Measurements from ENCODE around the gene RIPPLY1. TPM values are rescaled to one million over a fixed set of nuclear protein-coding genes. Genes with fewer than 3 reads are reported as not detected.

RIPPLY1 gene
- total and polyA plus RNA-seq, 8 donors = 0.28 to 0.40 (median 0.36) TPM; not detected in 2

- TF ChIP-seq CTCF (IDR thresholded peaks at IDR 0.05) = no peak
- ATAC-seq = no peak
- H3K27me3 ChIP-seq = peaks cover 0 to 14% of the 10 kb centered on the region in 2 donors
- no peak overlapping the region for H3K27ac ChIP-seq
- H3K4me1 ChIP-seq = no peaks in the 10 kb centered on the region
- DNase-seq = no peak
- H3K36me3 ChIP-seq = no peaks in the 10 kb centered on the region
- no peaks in the 10 kb centered on the region for H3K9me3 ChIP-seq
- intact Hi-C loops (cut with DNase I) = no loop called here
- no peak overlapping the region for H3K4me3 ChIP-seq
Measured at GRCh38 chrX:106949366-106949765, 46.2 kb upstream of the RIPPLY1 start.

- Histone ChIP-seq H3K4me3 (no peak overlapping the region), H3K4me1 (no peaks in the 10 kb centered on the region), H3K27ac (no peak overlapping the region), H3K27me3 (peaks cover 0 to 14% of the 10 kb centered on the region in 2 donors), H3K9me3 (no peaks in the 10 kb centered on the region), H3K36me3 (no peaks in the 10 kb centered on the region)
- TF ChIP-seq CTCF (IDR thresholded peaks at IDR 0.05) = no peak
- intact Hi-C loops (cut with DNase I) = no loop called here
- ATAC-seq (no peak), DNase-seq (no peak)
Measured at GRCh38 chrX:106948641-106949040, 45.5 kb upstream of the RIPPLY1 start.

GRCh38 chrX:106946464-106946863 is 43.3 kb upstream of the RIPPLY1 start:
- Histone ChIP-seq H3K27ac (no peak overlapping the region), H3K36me3 (no peaks in the 10 kb centered on the region), H3K4me3 (no peak overlapping the region), H3K9me3 (no peaks in the 10 kb centered on the region), H3K4me1 (no peaks in the 10 kb centered on the region), H3K27me3 (peaks cover 0 to 14% of the 10 kb centered on the region in 2 donors)
- no peak for ATAC-seq
- intact Hi-C loops (cut with DNase I) = no loop called here
- TF ChIP-seq CTCF (IDR thresholded peaks at IDR 0.05) = no peak
- no peak for DNase-seq

- no peak overlapping the region for H3K4me3 ChIP-seq
- no peaks in the 10 kb centered on the region for H3K36me3 ChIP-seq
- no peak overlapping the region for H3K27ac ChIP-seq
- H3K9me3 ChIP-seq = no peaks in the 10 kb centered on the region
- peaks cover 0 to 5% of the 10 kb centered on the region in 2 donors for H3K27me3 ChIP-seq
- no peaks in the 10 kb centered on the region for H3K4me1 ChIP-seq
- DNase-seq (no peak), ATAC-seq (no peak)
- no peak for TF ChIP-seq CTCF (IDR thresholded peaks at IDR 0.05)
- intact Hi-C loops (cut with DNase I) = no loop called here
Measured at GRCh38 chrX:106940068-106940467, 36.9 kb upstream of the RIPPLY1 start.

GRCh38 chrX:106939566-106939965 is 36.4 kb upstream of the RIPPLY1 start:
- Histone ChIP-seq H3K36me3 (no peaks in the 10 kb centered on the region), H3K4me1 (no peaks in the 10 kb centered on the region), H3K9me3 (no peaks in the 10 kb centered on the region), H3K27me3 (peaks cover 0 to 5% of the 10 kb centered on the region in 2 donors), H3K4me3 (no peak overlapping the region), H3K27ac (no peak overlapping the region)
- DNase-seq = no peak
- intact Hi-C loops (cut with DNase I) = no loop called here
- no peak for TF ChIP-seq CTCF (IDR thresholded peaks at IDR 0.05)
- no peak for ATAC-seq
